H9 (cell line): ENCODE measurements around the gene ATP5PB. TPM values are rescaled to one million over a fixed set of nuclear protein-coding genes. Genes with fewer than 3 reads are reported as not detected.

ENCODE experiments used
- DNase-seq: peaks from one replicate; pipeline ENCODE4 v3.0.0-alpha.2; 2017
- H2AFZ ChIP-seq: one replicate; pipeline ENCODE4 v1.6.1; 2013; ENCODE audit warnings: mild to moderate bottlenecking, low read length, control low read depth, moderate library complexity
- H2AK5ac ChIP-seq: 2 replicates; pipeline ENCODE4 v1.6.1; 2013; ENCODE audit warnings: low read length, control low read depth, mixed read lengths; ENCODE audit not compliant: insufficient read length
- H2BK120ac ChIP-seq: one replicate; pipeline ENCODE4 v1.6.1; 2013; ENCODE audit warnings: low read depth, mild to moderate bottlenecking, low read length, control low read depth, inconsistent platforms; ENCODE audit not compliant: poor library complexity, severe bottlenecking
- H2BK12ac ChIP-seq: 2 replicates; pipeline ENCODE4 v1.6.1; 2013; ENCODE audit warnings: low read length, control low read depth, mixed read lengths, low read depth; ENCODE audit not compliant: insufficient read length
- H2BK15ac ChIP-seq: 2 replicates; pipeline ENCODE4 v1.6.1; 2013; ENCODE audit warnings: low read depth, low read length, control low read depth
- H2BK20ac ChIP-seq: one replicate; pipeline ENCODE4 v1.6.1; 2013; ENCODE audit warnings: low read depth, mild to moderate bottlenecking, low read length, control low read depth, inconsistent platforms; ENCODE audit not compliant: poor library complexity, severe bottlenecking
- H2BK5ac ChIP-seq: 2 replicates; pipeline ENCODE4 v1.6.1; 2013; ENCODE audit warnings: low read length, control low read depth, mixed read lengths; ENCODE audit not compliant: insufficient read length
- H3K14ac ChIP-seq: 2 replicates; pipeline ENCODE4 v1.6.1; 2013; ENCODE audit warnings: low read length, control low read depth; ENCODE audit not compliant: insufficient read depth
- H3K18ac ChIP-seq: 2 replicates; pipeline ENCODE4 v1.6.1; 2013; ENCODE audit warnings: low read depth, mild to moderate bottlenecking, mixed read lengths, low read length, control low read depth; ENCODE audit not compliant: insufficient read length
- H3K23ac ChIP-seq: 2 replicates; pipeline ENCODE4 v1.6.1; 2013; ENCODE audit warnings: low read length, control low read depth, mixed read lengths, low read depth; ENCODE audit not compliant: insufficient read length
- H3K23me2 ChIP-seq: 2 replicates; pipeline ENCODE4 v1.6.1; 2013; ENCODE audit warnings: low read depth, mild to moderate bottlenecking, mixed read lengths, low read length, control low read depth; ENCODE audit not compliant: insufficient read length, poor library complexity, severe bottlenecking
- H3K27ac ChIP-seq: 2 replicates; pipeline ENCODE4 v1.5.1; 2013; ENCODE audit warnings: low read length, control low read depth, mixed read lengths, low read depth; ENCODE audit not compliant: insufficient read length
- H3K27me3 ChIP-seq: 2 replicates; pipeline ENCODE4 v1.6.1; 2013; ENCODE audit warnings: low read length, control low read depth, inconsistent platforms; ENCODE audit not compliant: insufficient read depth
- H3K4ac ChIP-seq: 2 replicates; pipeline ENCODE4 v1.6.1; 2013; ENCODE audit warnings: low read depth, mild to moderate bottlenecking, control low read depth, inconsistent platforms, low read length, moderate library complexity
- H3K4me1 ChIP-seq: 2 replicates; pipeline ENCODE4 v1.6.1; 2013; ENCODE audit warnings: low read length, control low read depth, inconsistent platforms; ENCODE audit not compliant: insufficient read depth
- H3K4me2 ChIP-seq: 2 replicates; pipeline ENCODE4 v1.6.1; 2013; ENCODE audit warnings: low read length, control low read depth, mixed read lengths; ENCODE audit not compliant: insufficient read length, insufficient read depth
- H3K56ac ChIP-seq: 2 replicates; pipeline ENCODE4 v1.6.1; 2013; ENCODE audit warnings: low read depth, mild to moderate bottlenecking, mixed read lengths, low read length, control low read depth; ENCODE audit not compliant: insufficient read length
- H3K79me1 ChIP-seq: 2 replicates; pipeline ENCODE4 v1.6.1; 2013; ENCODE audit warnings: low read depth, mild to moderate bottlenecking, moderate library complexity, low read length, control low read depth, inconsistent platforms; ENCODE audit not compliant: insufficient read depth, poor library complexity, severe bottlenecking
- H3K79me2 ChIP-seq: 2 replicates; pipeline ENCODE4 v1.6.1; 2013; ENCODE audit warnings: low read length, control low read depth, inconsistent platforms; ENCODE audit not compliant: insufficient read depth
- H3K9ac ChIP-seq: 2 replicates; pipeline ENCODE4 v1.6.1; 2013; ENCODE audit warnings: low read length, control low read depth, mixed read lengths; ENCODE audit not compliant: insufficient read length; ENCODE audit errors: extremely low read depth
- H3K9me3 ChIP-seq: one replicate; pipeline ENCODE4 v1.6.1; 2013; ENCODE audit warnings: low read depth, low read length, inconsistent platforms; ENCODE audit not compliant: control insufficient read depth
- H3T11ph ChIP-seq: one replicate; pipeline ENCODE4 v1.6.1; 2013; ENCODE audit warnings: mild to moderate bottlenecking, low read length, control low read depth, inconsistent platforms
- H4K20me1 ChIP-seq: one replicate; pipeline ENCODE4 v1.6.1; 2013; ENCODE audit not compliant: control insufficient read depth, insufficient read length, insufficient read depth
- H4K5ac ChIP-seq: 2 replicates; pipeline ENCODE4 v1.6.1; 2013; ENCODE audit warnings: low read depth, mild to moderate bottlenecking, mixed read lengths, low read length, control low read depth; ENCODE audit not compliant: insufficient read length
- H4K8ac ChIP-seq: replicated peaks from 2 replicates; pipeline ENCODE4 v1.6.1; 2013; ENCODE audit warnings: low read length, control low read depth, mixed read lengths, low read depth; ENCODE audit not compliant: insufficient read length
- H4K91ac ChIP-seq: 2 replicates; pipeline ENCODE4 v1.6.1; 2013; ENCODE audit warnings: low read depth, mild to moderate bottlenecking, moderate library complexity, mixed read lengths, low read length, control low read depth; ENCODE audit not compliant: insufficient read length
- H3K27ac Mint-ChIP-seq, 3 experiments: 2 replicates in 2 of 3; 3 replicates in 1 of 3; pipeline ENCODE4 v1.8.0; 2020 to 2021; ENCODE audit warnings: mixed read lengths in 3 of 3, mild to moderate bottlenecking in 1 of 3, moderate library complexity in 1 of 3
- H3K27me3 Mint-ChIP-seq: 2 replicates; pipeline ENCODE4 v1.8.0; 2021; ENCODE audit warnings: low read depth, mild to moderate bottlenecking, moderate library complexity, mixed read lengths
- H3K36me3 Mint-ChIP-seq, 3 experiments: 2 replicates in 2 of 3; 3 replicates in 1 of 3; pipeline ENCODE4 v1.8.0; 2020 to 2021; ENCODE audit warnings: low read depth in 3 of 3, mixed read lengths in 3 of 3; ENCODE audit not compliant: insufficient read depth in 1 of 3
- H3K4me1 Mint-ChIP-seq, 2 experiments: 2 replicates each; pipeline ENCODE4 v1.8.0; 2020; ENCODE audit warnings: mixed read lengths in 2 of 2
- H3K4me3 Mint-ChIP-seq, 2 experiments: 2 replicates in 1 of 2; 3 replicates in 1 of 2; pipeline ENCODE4 v1.8.0; 2020 to 2021; ENCODE audit warnings: mild to moderate bottlenecking in 2 of 2, mixed read lengths in 2 of 2, moderate library complexity in 1 of 2
- H3K9me3 Mint-ChIP-seq, 2 experiments: 2 replicates in 1 of 2; 3 replicates in 1 of 2; pipeline ENCODE4 v1.8.0; 2020; ENCODE audit warnings: mild to moderate bottlenecking in 2 of 2, mixed read lengths in 2 of 2, moderate library complexity in 1 of 2
- CTCF ChIP-seq: fragments of 200-600 bp; sonication (generic); conservative IDR thresholded peaks from 3 replicates; pipeline ENCODE4 v1.8.0; 2021; ENCODE audit warnings: antibody characterized with exemption, mild to moderate bottlenecking
- WGBS: extraction: QIAGEN DNeasy Blood & Tissue Kit; methylation state at CpG from one replicate; pipeline ENCODE4 v1.1.7; 2013; ENCODE audit warnings: missing lambda C conversion rate, low lambda C conversion rate, mixed read lengths; ENCODE audit not compliant: insufficient read length; ENCODE audit errors: extremely low coverage; 5-methylcytosine and 5-hydroxymethylcytosine counted together
- total RNA-seq: library from RNA; stranded (reverse); gene quantifications from 2 replicates; pipeline ENCODE4 v1.2.1, GENCODE V29; 2021

Gene ATP5PB
- total RNA-seq, 1 experiment from 2014 or later = 250 TPM

- peaks cover 2 to 9% of the 10 kb centered on the region in 2 experiments; a peak in 2 of 5 replicates for H3K9me3 Mint-ChIP-seq
- WGBS = no CpG with 5 or more reads among the region's 5 CpGs
These were observed 47.2 kb upstream of the ATP5PB start for GRCh38 chr1:111402083-111402482.

More at GRCh38 chr1:111402083-111402482, 47.2 kb upstream of the ATP5PB start:
- no peak overlapping the region for H3K23ac ChIP-seq
- H2BK15ac ChIP-seq = no peak overlapping the region
- H2BK5ac ChIP-seq = no peak overlapping the region
- H3T11ph ChIP-seq = no peak overlapping the region
- H2AFZ ChIP-seq = no peak overlapping the region
- no peaks in the 10 kb centered on the region for H3K4me1 ChIP-seq
- H3K27me3 Mint-ChIP-seq = peaks cover 2% of the 10 kb centered on the region
- no peaks in the 10 kb centered on the region for H3K79me2 ChIP-seq
- DNase-seq = no peak
- no peak overlapping the region for H4K8ac ChIP-seq
- H3K18ac ChIP-seq = no peak overlapping the region
- no peak overlapping the region for H3K27ac Mint-ChIP-seq
- H3K56ac ChIP-seq = no peak overlapping the region
- H3K4me2 ChIP-seq = no peak overlapping the region
- H3K79me1 ChIP-seq = no peaks in the 10 kb centered on the region
- no peak overlapping the region for H2BK12ac ChIP-seq
- H3K4ac ChIP-seq = no peak overlapping the region
- no peak overlapping the region for H2AK5ac ChIP-seq
- H4K20me1 ChIP-seq = no peaks in the 10 kb centered on the region
- H2BK20ac ChIP-seq = no peak overlapping the region
- TF ChIP-seq CTCF = no peak
- no peak overlapping the region for H3K9ac ChIP-seq
- H3K27me3 ChIP-seq = no peaks in the 10 kb centered on the region
- H3K23me2 ChIP-seq = no peaks in the 10 kb centered on the region
- no peak overlapping the region for H2BK120ac ChIP-seq
- H3K36me3 Mint-ChIP-seq = no peaks in the 10 kb centered on the region
- no peak overlapping the region for H3K27ac ChIP-seq
- H3K4me1 Mint-ChIP-seq = peaks cover 5 to 7% of the 10 kb centered on the region in 2 experiments; a peak in 3 of 4 replicates
- no peak overlapping the region for H3K14ac ChIP-seq
- no peaks in the 10 kb centered on the region for H3K9me3 ChIP-seq
- H4K91ac ChIP-seq = no peak overlapping the region
- H4K5ac ChIP-seq = no peak overlapping the region
- H3K4me3 Mint-ChIP-seq = no peak overlapping the region
